Measurements from ENCODE around the gene RMDN2. TPM values are rescaled to one million over a fixed set of nuclear protein-coding genes. Genes with fewer than 3 reads are reported as not detected.

The RMDN2 gene
- total RNA-seq, 1 experiment from 2014 or later, result 3.0 TPM

DNA sequence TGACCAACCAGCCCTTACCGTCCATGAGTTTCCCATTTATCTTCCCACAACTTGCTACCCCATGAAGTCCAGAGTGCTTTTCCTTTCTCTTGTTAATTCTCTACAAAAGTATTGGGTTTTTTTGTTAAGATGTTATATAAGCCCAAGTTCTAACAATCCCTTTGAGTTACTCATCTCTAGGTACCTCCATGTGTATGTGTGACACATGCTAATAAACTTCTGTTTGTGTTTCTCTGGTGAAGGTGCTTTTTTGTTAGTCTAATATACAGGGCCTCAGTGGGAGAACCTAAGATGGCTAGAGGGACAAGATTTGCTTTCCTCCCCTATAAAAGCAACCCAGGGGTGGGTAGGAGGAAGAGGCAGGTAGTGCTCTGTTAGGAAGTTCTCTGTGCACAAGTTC, 31.8 kb upstream of the RMDN2 start:
- CTCF ChIA-PET, result interaction anchor here (1.0 to 1.1 kb wide), 2 partner anchors 478 to 497 kb away, joined by 3 to 4 read pairs; no protein-coding TSS in a partner anchor
- Mint-ChIP-seq H3K9me3 (no peaks in the 10 kb centered on the region), H3K36me3 (no peaks in the 10 kb centered on the region), H3K27me3 (ENCODE audit: low read depth) (no peaks in the 10 kb centered on the region), H3K4me3 (no peak overlapping the region), H3K27ac (no peak overlapping the region), H3K4me1 (0 out of 2 replicates have a peak, but pooled peaks cover 3% of the 10 kb centered on the region)
- ATAC-seq (no peak), DNase-seq (ENCODE audit: low spot score) (no peak)
- TF ChIP-seq HMGA2 (CRISPR knock-in tag; IDR thresholded peaks at IDR 0.05), result no peak
- no peak for TF ChIP-seq NFE2L1 (CRISPR knock-in tag; IDR thresholded peaks at IDR 0.05)
- TF ChIP-seq, protein P1, sequence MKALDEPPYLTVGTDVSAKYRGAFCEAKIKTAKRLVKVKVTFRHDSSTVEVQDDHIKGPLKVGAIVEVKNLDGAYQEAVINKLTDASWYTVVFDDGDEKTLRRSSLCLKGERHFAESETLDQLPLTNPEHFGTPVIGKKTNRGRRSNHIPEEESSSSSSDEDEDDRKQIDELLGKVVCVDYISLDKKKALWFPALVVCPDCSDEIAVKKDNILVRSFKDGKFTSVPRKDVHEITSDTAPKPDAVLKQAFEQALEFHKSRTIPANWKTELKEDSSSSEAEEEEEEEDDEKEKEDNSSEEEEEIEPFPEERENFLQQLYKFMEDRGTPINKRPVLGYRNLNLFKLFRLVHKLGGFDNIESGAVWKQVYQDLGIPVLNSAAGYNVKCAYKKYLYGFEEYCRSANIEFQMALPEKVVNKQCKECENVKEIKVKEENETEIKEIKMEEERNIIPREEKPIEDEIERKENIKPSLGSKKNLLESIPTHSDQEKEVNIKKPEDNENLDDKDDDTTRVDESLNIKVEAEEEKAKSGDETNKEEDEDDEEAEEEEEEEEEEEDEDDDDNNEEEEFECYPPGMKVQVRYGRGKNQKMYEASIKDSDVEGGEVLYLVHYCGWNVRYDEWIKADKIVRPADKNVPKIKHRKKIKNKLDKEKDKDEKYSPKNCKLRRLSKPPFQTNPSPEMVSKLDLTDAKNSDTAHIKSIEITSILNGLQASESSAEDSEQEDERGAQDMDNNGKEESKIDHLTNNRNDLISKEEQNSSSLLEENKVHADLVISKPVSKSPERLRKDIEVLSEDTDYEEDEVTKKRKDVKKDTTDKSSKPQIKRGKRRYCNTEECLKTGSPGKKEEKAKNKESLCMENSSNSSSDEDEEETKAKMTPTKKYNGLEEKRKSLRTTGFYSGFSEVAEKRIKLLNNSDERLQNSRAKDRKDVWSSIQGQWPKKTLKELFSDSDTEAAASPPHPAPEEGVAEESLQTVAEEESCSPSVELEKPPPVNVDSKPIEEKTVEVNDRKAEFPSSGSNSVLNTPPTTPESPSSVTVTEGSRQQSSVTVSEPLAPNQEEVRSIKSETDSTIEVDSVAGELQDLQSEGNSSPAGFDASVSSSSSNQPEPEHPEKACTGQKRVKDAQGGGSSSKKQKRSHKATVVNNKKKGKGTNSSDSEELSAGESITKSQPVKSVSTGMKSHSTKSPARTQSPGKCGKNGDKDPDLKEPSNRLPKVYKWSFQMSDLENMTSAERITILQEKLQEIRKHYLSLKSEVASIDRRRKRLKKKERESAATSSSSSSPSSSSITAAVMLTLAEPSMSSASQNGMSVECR (CRISPR knock-in tag; IDR thresholded peaks at IDR 0.05; ENCODE audit: borderline replicate concordance), result no peak
- no peak for TF ChIP-seq ATF1 (CRISPR knock-in tag; IDR thresholded peaks at IDR 0.05)
- TF ChIP-seq, protein P2, sequence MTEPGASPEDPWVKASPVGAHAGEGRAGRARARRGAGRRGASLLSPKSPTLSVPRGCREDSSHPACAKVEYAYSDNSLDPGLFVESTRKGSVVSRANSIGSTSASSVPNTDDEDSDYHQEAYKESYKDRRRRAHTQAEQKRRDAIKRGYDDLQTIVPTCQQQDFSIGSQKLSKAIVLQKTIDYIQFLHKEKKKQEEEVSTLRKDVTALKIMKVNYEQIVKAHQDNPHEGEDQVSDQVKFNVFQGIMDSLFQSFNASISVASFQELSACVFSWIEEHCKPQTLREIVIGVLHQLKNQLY (CRISPR knock-in tag; IDR thresholded peaks at IDR 0.05), result no peak
- no peak for TF ChIP-seq SMAD4 (CRISPR knock-in tag; IDR thresholded peaks at IDR 0.05)
- no peak for TF ChIP-seq RORB (CRISPR knock-in tag; IDR thresholded peaks at IDR 0.05)
- TF ChIP-seq, protein P3, sequence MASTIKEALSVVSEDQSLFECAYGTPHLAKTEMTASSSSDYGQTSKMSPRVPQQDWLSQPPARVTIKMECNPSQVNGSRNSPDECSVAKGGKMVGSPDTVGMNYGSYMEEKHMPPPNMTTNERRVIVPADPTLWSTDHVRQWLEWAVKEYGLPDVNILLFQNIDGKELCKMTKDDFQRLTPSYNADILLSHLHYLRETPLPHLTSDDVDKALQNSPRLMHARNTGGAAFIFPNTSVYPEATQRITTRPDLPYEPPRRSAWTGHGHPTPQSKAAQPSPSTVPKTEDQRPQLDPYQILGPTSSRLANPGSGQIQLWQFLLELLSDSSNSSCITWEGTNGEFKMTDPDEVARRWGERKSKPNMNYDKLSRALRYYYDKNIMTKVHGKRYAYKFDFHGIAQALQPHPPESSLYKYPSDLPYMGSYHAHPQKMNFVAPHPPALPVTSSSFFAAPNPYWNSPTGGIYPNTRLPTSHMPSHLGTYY (CRISPR knock-in tag; IDR thresholded peaks at IDR 0.05), result no peak
- no peak for TF ChIP-seq GTF2I (CRISPR knock-in tag; conservative IDR thresholded peaks at IDR 0.05)
- TF ChIP-seq, protein P4, sequence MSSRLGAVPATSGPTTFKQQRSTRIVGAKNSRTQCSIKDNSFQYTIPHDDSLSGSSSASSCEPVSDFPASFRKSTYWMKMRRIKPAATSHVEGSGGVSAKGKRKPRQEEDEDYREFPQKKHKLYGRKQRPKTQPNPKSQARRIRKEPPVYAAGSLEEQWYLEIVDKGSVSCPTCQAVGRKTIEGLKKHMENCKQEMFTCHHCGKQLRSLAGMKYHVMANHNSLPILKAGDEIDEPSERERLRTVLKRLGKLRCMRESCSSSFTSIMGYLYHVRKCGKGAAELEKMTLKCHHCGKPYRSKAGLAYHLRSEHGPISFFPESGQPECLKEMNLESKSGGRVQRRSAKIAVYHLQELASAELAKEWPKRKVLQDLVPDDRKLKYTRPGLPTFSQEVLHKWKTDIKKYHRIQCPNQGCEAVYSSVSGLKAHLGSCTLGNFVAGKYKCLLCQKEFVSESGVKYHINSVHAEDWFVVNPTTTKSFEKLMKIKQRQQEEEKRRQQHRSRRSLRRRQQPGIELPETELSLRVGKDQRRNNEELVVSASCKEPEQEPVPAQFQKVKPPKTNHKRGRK (CRISPR knock-in tag; IDR thresholded peaks at IDR 0.05; ENCODE audit: borderline replicate concordance), result no peak
- POLR2A ChIA-PET, result no interaction called here

DNA sequence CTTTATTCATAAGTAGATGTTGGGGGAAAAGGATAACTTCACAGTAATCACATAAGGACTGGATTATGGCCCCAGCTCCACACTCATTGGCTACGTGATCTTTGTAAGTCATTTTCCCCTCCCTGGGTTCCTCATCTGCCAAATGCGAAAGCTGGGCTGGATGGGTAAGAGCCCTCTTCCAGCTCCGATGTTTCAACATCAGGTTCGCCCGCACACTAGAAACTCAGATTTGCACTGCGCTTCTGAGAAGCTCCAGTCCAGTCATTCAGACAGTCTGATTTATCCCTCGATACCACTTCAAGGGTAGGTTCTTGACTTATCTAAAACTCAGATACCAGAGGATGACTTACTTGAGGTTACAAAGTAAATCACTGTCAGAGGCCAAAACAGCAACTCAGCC, 31.0 kb upstream of the RMDN2 start:
- no peaks in the 10 kb centered on the region for H3K9me3 Mint-ChIP-seq
- 0 out of 2 replicates have a peak, but pooled peaks cover 3% of the 10 kb centered on the region for H3K4me1 Mint-ChIP-seq
- POLR2A ChIA-PET, result no interaction called here
- DNase-seq (ENCODE audit: low spot score) (no peak), ATAC-seq (no peak)
- H3K27ac Mint-ChIP-seq, result no peak overlapping the region
- TF ChIP-seq MXD4 (CRISPR knock-in tag; IDR thresholded peaks at IDR 0.05; ENCODE audit: borderline replicate concordance) (no peak), TEAD1 (CRISPR knock-in tag; IDR thresholded peaks at IDR 0.05) (no peak), FOXJ3 (CRISPR knock-in tag; IDR thresholded peaks at IDR 0.05; ENCODE audit: borderline replicate concordance) (no peak), ZNF317 (CRISPR knock-in tag; IDR thresholded peaks at IDR 0.05; ENCODE audit: borderline replicate concordance, low read depth) (no peak), PRRX2 (CRISPR knock-in tag; IDR thresholded peaks at IDR 0.05) (no peak), SMAD4 (CRISPR knock-in tag; IDR thresholded peaks at IDR 0.05) (no peak), RORB (CRISPR knock-in tag; IDR thresholded peaks at IDR 0.05) (no peak), CBFB (CRISPR knock-in tag; IDR thresholded peaks at IDR 0.05; ENCODE audit: low read depth) (no peak), NFE2L1 (CRISPR knock-in tag; IDR thresholded peaks at IDR 0.05) (no peak), ZNF232 (CRISPR knock-in tag; IDR thresholded peaks at IDR 0.05) (no peak)
- TF ChIP-seq, protein P5, sequence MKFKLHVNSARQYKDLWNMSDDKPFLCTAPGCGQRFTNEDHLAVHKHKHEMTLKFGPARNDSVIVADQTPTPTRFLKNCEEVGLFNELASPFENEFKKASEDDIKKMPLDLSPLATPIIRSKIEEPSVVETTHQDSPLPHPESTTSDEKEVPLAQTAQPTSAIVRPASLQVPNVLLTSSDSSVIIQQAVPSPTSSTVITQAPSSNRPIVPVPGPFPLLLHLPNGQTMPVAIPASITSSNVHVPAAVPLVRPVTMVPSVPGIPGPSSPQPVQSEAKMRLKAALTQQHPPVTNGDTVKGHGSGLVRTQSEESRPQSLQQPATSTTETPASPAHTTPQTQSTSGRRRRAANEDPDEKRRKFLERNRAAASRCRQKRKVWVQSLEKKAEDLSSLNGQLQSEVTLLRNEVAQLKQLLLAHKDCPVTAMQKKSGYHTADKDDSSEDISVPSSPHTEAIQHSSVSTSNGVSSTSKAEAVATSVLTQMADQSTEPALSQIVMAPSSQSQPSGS (CRISPR knock-in tag; IDR thresholded peaks at IDR 0.05; ENCODE audit: borderline replicate concordance, low read depth), result no peak
- TF ChIP-seq, protein P4 (CRISPR knock-in tag; IDR thresholded peaks at IDR 0.05; ENCODE audit: borderline replicate concordance), result no peak
- TF ChIP-seq, protein P6, sequence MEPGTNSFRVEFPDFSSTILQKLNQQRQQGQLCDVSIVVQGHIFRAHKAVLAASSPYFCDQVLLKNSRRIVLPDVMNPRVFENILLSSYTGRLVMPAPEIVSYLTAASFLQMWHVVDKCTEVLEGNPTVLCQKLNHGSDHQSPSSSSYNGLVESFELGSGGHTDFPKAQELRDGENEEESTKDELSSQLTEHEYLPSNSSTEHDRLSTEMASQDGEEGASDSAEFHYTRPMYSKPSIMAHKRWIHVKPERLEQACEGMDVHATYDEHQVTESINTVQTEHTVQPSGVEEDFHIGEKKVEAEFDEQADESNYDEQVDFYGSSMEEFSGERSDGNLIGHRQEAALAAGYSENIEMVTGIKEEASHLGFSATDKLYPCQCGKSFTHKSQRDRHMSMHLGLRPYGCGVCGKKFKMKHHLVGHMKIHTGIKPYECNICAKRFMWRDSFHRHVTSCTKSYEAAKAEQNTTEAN (CRISPR knock-in tag; IDR thresholded peaks at IDR 0.05), result no peak
- no peak overlapping the region for H3K4me3 Mint-ChIP-seq
- CTCF ChIA-PET, result interaction anchor here (0.8 to 2.1 kb wide), 4 partner anchors 16 to 498 kb away, joined by 3 to 9 read pairs (median 5); no protein-coding TSS in a partner anchor
- H3K27me3 Mint-ChIP-seq (ENCODE audit: low read depth), result no peaks in the 10 kb centered on the region
- no peaks in the 10 kb centered on the region for H3K36me3 Mint-ChIP-seq
